Measurements from ENCODE around the gene MUC6.

MUC6 gene

DNA sequence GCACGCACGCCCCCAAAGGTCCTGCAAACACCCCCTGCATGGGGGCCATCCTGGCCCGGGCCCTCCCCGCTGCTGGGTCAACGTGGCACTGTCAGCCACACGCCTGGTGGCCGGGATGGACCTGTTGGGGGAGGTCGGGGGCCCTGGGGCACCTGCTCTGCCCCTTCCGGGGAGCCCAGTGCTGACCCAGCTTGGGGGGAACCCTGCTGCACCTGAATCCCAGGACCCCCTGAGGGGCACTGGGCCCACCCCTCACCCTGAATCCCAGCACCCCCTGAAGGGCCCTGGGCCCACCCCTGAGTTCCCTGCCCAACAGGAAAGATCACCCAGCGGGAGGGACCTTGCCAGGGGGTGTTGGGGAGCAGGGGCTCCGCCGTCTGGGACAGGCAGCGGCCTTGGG lies 413 bp upstream of the MUC6 start:
- no peak for DNase-seq (ENCODE audit: low read depth in 2 of 2)

DNA sequence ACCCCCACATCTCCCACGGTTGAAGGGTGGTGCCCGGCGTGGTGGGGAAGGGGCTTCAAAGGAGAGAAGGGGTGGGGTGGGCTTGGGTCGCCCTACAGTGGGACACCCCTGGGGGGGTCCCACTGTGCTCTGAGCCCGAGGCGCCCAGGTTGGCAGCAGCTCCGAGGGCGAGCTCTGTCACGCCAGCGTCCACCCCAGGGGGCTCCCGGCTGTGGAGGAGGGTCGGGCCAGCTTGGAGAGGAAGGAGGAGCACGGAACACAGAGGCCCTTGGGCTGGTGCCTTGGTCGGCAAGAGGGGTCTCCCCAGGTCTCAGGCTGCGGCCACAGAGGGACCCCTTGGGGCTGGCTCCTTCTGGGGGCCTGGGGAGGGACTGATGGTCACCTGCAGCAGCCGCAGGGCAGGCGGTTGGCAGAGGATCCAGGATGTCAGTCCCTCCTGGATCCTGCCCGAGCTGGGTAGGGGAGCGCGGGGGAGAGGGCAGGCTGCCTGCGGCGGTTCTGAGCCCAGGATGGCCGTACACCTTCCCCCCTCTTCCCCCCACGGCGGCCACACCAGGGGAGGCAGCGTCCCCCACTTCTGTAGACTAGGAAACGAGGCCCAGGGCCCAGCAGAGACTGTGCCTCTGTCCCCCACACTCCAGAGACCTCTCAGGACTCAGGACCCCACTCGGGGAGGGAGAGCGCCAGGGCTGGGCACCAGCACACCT lies 788 bp downstream of the MUC6 start:
- DNase-seq (ENCODE audit: low read depth in 2 of 2): no peak

DNA sequence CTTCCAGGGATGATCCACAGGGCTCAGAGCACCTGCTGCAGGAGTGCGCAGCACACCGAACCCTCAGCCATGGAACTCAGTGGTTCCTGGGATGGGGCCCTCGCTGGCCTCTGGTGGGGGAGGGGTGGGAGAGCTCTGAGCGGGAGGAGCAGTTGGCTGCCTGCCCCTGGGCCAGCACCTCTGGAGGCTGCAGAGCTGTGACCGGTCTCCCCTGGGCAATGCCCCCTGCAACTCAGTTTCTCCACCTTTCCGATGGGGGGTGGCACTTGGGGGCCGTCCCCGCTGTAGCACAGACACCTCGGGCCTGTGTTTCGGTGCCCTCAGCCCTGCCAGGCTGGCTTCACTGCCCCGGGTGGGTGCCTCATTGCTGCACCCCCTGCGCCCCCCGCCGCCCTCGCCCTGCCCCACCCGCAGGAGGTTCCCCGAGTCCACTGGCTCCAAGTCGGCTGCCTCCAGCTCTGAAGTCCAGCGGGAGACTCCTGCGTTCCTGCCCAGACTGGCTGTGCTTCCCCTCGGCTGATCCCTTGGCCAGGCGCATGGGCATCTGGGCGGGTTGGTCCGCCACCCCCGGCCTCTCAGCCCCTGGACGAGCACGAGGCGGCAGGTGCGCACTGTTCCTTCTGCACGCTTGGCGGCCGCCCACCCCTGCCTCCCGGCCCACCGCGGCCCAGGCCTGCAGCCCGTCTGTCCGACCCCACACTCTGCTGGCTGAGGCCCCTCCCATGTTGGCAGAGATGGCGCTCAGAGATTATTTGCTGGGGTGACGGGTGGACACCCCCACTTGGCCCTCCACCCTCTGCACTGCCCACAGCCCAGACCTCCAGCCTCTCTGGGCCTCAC lies 1.8 kb downstream of the MUC6 start:
- no peak for DNase-seq (ENCODE audit: low read depth in 2 of 2)

DNA sequence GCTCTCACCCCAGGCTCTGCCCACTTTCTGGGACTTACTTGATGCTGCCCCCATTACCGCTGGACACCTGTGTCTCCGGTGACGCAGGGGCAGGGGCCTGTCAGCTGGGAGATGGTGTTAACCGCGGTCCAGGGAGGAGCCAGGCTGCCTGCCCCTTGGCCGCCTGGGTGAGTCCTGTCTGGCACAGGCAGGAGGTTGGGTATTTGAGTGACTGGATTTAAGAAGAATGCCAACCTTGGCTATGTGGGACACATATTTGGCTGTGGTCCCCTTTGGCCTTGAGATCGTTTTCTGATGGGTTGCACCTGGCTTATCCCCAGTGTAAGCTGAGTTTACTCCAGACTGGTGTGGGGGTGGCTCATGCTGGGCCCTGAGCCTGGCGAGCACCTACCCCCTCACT lies 2.5 kb downstream of the MUC6 start:
- no peak for DNase-seq (ENCODE audit: low read depth in 2 of 2)

DNA sequence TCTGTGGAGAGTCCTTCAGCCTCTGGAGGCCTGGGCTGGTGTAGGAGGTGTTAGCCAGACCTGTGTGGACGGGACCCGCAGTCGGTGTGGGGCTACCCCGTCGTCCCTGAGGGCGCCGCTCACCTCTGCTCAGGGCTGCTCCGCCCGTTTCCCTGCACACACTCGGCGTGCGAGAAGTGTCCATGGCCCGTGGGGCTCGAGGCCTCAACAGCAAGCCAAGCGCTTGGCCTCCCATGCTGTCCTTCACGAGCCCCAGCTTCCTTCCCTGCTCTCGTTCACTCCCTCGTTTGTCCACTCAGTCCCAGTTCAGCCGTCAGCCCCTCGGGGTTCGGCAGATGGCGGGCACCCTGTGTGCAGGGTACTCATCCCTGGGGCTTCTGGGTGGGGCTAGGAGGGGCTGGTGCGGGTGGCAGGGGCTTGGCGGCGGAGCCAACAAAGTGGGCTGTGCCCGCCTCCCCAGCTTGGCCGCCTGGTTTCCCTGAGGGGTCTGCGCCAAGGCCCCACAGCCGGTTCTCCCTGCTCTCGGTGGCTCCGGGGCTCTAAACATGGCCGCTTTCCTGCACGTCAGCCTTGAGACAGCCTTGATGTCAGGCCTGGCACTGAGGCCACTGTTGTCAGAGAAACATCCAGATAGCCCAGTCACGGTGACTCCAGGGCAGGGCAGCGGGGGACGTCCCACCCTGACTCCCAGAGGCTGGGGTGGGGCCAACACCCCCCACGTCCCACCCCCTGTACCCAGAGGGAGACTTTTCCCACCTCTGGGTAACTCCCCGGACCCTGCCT lies 3.3 kb downstream of the MUC6 start:
- DNase-seq (ENCODE audit: low read depth in 2 of 2): no peak

DNA sequence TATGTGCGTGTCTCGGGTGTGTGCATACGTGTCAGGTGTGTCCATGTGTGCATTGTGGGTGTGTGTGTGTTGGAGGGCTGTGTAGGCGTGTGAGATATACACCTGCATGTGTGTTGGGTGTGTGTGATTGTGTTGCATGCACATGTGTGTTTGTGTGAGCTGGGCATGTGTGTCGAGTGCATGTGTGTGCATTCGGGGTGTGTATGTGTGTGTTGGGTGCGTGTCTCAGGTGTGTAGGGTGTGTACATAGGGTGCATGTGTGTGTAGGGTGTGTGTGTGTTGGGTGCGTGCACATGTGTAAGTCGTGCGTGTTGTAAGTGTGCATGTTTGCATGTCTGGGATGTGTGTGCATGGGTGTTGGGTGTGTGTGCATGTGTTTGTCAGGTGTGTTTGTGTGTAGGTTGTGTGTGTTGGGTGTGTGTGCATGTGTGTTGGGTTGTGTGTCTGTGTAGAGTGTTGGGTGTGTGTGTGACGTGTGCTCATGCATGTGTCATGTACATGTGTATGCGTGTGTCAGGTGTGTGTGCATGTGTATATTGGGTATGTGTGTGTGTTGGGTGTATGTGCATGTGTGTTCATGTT lies 4.1 kb downstream of the MUC6 start:
- DNase-seq (ENCODE audit: low read depth in 2 of 2): no peak

DNA sequence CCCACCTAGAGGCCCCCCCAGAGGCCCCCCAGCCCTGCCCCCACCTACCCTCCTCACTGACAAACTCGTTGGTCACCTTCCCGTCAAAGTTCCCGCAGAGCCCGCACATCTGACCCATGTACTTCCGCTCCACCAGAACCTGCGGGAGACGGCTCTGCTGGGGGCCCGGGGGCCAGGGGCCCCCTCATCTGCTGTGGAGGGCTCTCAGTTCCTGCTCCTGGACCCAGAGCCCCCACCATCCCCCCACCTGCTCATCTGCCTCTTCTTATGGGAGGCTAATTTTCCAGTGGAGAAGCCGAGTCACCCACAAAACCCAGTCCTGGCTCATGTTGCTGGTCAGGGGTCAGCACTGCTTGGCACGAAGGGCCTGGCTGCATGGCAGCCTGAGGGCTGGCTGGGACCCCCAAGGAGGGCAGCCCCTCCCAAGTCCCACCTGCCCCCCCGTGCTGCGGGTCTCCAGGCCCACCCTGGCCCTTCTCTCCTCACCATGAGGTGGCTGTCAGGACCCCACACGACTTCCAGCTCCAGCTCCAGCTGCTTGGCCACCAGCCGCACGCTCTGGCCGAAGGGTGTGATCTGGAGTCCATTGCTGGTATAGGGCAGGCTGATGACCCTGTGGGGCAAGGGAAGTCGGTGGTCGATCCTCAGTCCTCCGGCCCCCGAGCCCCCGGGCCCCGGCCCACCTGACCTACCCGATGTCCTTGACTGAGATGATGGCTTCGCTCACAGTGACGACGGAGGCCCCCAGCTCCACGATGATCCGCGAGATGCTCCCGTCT lies 5.2 kb downstream of the MUC6 start:
- DNase-seq (ENCODE audit: low read depth in 2 of 2): no peak

DNA sequence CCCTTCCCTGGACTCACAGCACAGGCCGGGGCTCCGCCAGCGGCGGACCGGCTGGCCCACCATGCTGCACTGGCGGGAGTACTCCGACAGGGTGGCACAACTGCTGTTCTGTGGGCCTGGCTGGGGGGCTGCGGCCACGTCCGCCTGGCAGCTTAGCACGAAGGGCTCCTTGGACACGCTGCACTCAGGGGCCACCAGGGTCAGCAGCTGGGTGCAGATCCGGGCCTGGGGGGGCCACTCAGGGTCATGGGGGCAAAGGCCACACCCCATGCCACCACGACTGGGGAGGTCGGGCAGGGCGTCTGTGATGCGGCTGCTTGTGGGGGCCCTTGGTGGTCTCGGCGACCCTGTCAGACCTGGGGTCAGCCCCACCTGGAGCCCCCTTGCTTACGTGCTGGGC lies 6.0 kb downstream of the MUC6 start:
- no peak for DNase-seq (ENCODE audit: low read depth in 2 of 2)

DNA sequence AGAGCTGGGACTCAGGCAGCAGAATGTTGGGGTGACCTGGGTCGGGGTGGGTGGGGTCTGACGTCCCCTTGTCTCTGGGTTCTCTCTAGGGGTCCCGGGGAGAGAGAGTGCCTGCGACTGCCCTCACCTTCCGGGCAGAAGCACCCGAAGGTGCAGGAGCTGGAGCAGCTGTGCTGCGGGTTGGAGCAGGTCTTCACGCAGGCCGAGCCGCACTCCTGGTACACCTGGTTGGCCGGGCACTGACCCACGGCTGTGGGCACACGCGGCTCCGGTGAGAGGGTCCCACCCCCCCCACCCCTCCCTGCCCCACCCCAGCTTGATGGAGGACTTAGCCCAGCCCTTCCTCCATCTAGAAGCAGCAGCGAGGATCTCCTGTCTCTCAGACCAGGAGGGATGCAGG lies 6.4 kb downstream of the MUC6 start:
- no peak for DNase-seq (ENCODE audit: low read depth in 2 of 2)

DNA sequence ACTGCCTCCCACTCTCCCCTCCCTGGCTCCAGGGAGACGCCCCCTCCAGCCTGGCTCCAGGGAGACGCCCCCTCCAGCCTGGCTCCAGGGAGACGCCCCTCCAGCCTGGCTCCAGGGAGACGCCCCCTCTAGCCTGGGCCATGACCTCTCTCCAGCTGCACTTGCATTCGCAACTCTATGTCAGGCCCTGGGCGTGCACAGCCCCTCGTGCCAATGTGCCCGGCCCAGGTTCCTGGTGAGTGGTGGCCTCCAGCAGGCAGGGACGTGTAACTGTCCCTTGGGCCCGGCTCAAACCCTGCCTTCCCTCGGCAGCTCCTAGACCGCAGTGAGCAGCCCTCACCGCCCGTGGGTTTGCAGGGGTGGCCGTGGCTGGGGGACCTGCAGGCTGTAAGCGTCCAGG lies 6.9 kb downstream of the MUC6 start:
- DNase-seq (ENCODE audit: low read depth in 2 of 2): no peak

DNA sequence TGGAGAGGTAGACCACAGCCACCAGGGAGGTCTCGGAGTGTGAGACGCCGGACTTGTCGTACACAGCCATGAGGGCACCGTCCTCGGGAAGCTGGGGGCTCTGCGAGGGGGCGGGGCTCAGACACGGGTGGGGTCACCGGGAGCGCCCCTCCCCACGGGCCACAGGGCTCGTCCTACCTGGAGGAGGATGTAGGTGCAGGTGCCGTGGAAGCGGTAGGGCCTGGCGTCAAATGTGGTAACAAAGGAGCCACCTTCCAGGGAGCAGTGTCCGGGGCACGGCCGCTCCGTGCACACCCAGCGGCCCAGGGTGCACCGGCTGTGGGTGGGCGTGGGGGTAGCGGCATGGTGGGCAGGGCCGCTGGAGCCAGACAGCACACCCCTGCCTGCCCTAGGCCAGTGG lies 7.5 kb downstream of the MUC6 start:
- DNase-seq (ENCODE audit: low read depth in 2 of 2): no peak

DNA sequence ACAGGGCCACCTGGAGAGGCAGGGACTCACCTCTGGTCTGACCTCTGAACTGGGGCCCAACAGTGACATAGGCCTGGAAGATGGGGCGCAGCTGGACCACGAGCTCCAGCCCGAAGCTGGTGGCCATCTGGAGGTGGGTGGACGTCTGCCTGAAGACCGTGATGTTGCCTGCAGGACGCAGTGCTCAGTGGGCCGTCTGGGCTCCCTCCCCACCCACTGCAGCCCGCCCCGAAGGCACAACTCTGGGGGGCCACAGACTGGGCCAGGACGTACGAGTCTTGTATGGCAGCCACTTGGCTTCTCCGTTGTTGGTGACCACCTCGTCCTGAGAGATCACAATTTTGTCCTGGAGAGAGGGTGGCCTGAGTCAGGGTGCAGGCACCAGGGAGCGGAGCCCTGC lies 7.9 kb downstream of the MUC6 start:
- DNase-seq (ENCODE audit: low read depth in 2 of 2): no peak

DNA sequence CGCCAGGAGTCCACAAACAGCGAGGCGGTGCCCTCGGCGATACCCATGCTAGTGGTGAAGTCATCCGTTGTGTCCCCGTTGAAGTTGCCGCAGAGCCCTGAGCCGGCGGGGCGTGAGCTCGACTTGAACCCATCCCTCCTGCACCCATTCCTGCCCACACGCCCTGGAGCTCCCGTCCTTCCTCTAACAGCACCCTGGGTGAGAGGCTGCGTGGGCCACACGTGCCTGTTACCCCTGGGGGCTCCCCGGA lies 8.3 kb downstream of the MUC6 start:
- DNase-seq (ENCODE audit: low read depth in 2 of 2): no peak

DNA sequence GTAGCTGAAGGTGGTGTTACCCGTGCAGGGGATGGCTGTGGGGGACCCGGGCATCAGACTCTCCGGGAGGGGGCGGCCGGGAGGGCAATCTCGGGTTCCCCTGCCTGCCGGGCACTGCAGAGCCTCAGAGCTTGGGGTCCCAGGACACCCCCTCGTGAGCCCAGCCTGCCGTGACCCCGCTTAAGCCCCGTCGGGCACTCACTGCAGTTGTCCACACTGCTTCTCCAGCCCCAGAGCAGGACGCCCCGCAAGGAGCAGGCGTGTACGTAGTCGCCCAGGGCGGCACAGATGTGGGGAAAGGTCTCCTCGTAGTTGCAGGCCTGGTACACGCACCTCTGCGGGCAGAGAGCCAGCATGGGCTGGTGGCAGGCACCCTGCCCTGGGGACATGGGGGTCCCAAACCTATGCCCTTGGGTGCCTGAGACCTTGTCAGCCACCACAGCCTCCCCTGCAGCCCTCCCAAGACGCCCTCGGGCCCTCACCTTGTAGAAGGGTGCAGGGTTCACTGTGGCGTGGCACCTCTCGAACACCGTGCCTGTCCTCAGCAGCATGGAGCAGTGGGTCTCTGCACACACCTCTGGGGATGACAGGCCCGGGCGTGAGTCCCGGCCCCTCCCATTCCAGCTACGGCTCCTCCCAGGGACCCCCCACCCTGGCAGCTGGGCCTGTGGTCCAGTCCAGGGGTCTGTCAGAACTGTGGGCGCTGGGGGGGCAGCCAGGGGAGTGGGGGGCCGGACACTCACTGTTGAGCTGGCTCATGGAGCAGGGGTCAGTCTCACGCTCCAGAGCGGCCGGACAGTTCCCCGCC lies 8.8 kb downstream of the MUC6 start:
- DNase-seq (ENCODE audit: low read depth in 2 of 2): no peak

DNA sequence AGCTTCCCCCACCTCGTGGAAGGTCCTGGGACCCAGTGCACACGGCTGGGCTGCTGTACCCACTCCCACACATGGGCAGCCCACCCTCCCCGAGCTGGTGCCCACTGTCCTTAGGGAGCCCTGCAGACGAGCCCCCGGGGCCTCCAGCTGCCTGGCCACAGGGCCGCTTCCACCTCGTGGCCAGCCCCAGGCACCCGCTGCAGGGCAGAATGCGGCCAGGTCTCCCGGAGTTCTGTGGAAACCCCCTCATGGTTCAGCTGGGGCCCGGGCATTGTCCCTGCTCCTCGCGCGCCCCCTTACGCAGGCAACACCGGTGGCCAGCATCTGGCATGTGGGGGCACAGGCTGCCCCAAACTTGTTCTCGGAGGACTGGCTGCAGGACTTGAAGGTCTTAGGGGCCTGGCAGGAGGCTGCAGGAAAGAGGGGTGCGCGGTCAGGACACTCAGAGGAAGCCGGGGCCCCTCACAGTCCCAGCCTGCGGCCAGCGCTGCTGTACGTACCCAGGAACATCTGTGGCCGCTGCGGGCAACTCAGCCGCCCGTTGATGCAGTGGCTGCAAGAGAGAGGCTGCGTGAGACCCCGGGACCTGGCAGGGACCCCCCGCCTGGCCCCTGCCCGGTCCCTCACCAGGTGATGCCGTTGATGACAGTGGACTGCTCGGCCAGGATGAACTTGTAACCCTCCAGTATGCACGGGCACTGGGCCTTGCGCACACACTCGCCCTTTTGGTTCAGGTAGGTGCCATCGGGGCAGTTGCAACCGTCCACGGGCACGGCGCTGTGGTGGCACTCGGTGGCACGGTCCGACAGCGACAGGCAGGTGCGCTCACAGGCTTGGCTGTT lies 9.7 kb downstream of the MUC6 start:
- DNase-seq (ENCODE audit: low read depth in 2 of 2): no peak

DNA sequence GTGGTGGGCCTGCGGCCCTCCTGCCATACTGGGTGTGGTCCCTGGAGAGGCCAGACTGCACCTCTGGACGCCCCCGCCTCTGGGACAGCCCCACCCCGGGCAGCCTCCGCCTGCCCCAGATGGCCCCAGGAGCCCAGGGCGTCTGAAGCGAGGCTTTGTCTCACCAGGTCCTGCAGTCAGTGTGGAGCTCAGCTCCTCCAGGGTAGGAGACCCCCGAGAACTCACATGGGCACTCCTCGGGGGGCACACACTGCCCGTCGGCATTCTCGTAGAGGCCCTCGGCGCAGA lies 10.4 kb downstream of the MUC6 start:
- DNase-seq (ENCODE audit: low read depth in 2 of 2): no peak

DNA sequence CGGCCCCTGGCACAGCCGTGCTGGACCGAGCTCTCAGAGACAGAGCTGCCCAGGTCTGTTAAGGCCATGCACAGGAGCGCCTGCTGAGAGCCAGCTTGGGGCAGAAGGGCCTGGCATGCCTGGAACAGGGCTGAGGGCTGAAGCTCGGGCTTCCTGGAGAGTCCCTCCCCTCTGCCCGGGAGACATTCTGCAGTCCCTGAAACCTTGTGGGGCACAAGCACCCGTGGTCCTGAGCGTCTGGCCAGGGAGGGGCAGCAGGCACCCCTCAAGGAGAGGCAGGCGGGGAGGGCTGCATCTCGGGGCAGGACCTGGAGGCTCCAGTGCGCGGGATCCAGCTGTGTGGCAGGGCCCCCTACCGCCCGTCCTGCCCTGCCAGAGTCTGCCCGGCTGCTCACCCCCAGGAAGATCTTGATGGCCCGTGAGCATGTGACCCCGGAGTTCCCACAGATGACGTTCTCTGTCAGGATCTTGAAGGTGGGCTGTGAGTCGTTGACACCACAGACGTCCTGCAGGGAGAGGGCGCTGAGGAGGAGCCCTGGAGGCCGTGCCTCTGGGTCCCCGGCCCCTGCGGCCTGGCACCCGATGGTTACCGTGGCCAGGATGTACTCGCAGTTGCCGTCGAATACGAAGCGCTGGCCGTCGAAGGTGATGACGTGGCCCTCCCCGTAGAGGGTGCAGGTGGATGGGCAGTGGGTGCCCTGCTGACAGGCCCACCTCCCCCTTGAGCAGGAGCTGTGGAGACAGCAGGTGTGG lies 10.9 kb downstream of the MUC6 start:
- DNase-seq (ENCODE audit: low read depth in 2 of 2): no peak

DNA sequence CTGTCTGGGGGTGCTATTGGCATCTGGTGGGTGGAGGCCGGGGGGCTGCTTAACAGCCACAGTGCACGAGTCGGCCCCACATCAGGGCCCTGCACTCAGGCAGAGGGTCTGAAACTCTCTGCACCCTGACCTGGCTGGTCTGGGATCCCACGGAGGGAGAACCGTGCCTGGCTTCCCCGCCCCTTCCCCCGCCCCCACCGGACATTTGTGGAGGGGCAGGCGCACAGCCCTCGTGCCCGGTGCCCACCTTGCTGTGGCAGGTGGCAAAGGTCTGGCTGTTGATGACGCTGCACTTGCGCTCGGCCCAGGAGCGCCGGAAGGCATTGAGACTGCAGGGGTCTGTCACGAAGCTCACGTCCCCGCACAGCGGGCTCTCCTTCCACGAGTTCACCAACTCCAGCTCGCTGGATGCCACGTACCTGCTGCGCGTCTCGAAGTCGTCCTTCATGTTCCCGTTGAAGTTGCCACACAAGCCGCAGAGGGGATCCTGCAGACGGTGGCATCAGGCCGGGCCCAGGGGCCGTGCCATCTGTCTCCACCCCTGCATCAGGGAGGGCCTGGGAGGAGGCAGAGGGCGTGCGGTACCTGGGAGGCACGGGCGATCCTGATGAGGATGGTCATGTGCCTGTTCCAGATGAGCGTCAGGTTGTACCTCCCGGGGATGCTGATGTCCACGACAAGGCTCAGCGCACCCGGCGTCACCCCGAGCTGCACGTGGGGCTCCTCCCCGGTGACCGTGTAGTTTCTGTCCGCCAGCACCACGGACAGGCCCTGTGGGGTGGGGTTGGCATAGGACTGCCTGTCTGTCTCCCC lies 11.7 kb downstream of the MUC6 start:
- DNase-seq (ENCODE audit: low read depth in 2 of 2): no peak
